ENCODE measurements around the gene TEX22. TPM values are rescaled to one million over a fixed set of nuclear protein-coding genes. Genes with fewer than 3 reads are reported as not detected.

The TEX22 gene
- polyA plus RNA-seq, 3 donors: 0.52 to 2.2 (median 0.57) TPM

GRCh38 chr14:105398726-105399465 is 558 bp downstream of the TEX22 start:
- Mint-ChIP-seq H3K27me3 (ENCODE audit: low read depth in 3 of 3) (peaks cover 0 to 2% (median 0%) of the 10 kb centered on the region in 3 donors), H3K27ac (peak overlapping the region; percentile 20 to 95 (median 84)), H3K36me3 (peaks cover 15 to 25% of the 10 kb centered on the region in 2 donors), H3K9me3 (peaks cover 0 to 4% (median 0%) of the 10 kb centered on the region in 7 donors), H3K4me1 (peaks cover 54% of the 10 kb centered on the region), H3K4me3 (peak overlapping the region; percentile 81 to 92)
- Histone ChIP-seq H3K9me3 (replicated peaks in 1 of 2; ENCODE audit: control insufficient read depth in 1 of 2, insufficient read depth in 1 of 2, low read length in 2 of 2) (no peaks in the 10 kb centered on the region), H3K4me2 (replicated peaks; ENCODE audit: extremely low read depth, low read length, poor library complexity, severe bottlenecking) (peak overlapping the region; percentile 81), H3K4me3 (replicated peaks in 1 of 3; ENCODE audit: low read depth in 2 of 3, low read length in 3 of 3) (peak overlapping the region; percentile 58 to 86 (median 84)), H3K4me1 (ENCODE audit: control insufficient read depth in 1 of 2, insufficient read depth in 2 of 2, low read length in 2 of 2) (peaks cover 62 to 74% of the 10 kb centered on the region in 2 donors), H3K36me3 (replicated peaks in 1 of 2; ENCODE audit: control insufficient read depth in 1 of 2, insufficient read depth in 2 of 2, low read length in 2 of 2) (peaks cover 7 to 17% of the 10 kb centered on the region in 2 donors), H4K20me1 (ENCODE audit: insufficient read depth, low read length) (no peaks in the 10 kb centered on the region), H3K79me2 (ENCODE audit: insufficient read depth, low read length) (peaks cover 19% of the 10 kb centered on the region), H3K9ac (ENCODE audit: insufficient read depth, low read length, poor library complexity, severe bottlenecking) (peak overlapping the region; percentile 94), H2AFZ (ENCODE audit: insufficient read depth, low read depth, low read length, poor library complexity, severe bottlenecking) (peak overlapping the region; percentile 86), H3K27me3 (ENCODE audit: control insufficient read depth in 2 of 2, insufficient read depth in 2 of 2, low read length in 2 of 2) (no peaks in the 10 kb centered on the region), H3K27ac (ENCODE audit: low read depth in 1 of 2, low read length in 2 of 2) (peak overlapping the region; percentile 59 to 93)
- 25% methylated on average over 33 of the region's 41 CpGs for WGBS (ENCODE audit: insufficient coverage)
- intact Hi-C loops (cut with micrococcal nuclease): loop anchor here (2.0 to 5.0 kb wide), 2 partner anchors 82 to 93 kb away; partner anchors contain the start of gene TEDC1 (in 1 of the 2)
- DNase-seq: peak in 2 of 3 donors; percentile 29 to 37
- TF ChIP-seq CTCF (IDR thresholded peaks at IDR 0.05): no peak

- Histone ChIP-seq H3K4me1 (ENCODE audit: control insufficient read depth in 1 of 2, insufficient read depth in 2 of 2, low read length in 2 of 2) (peaks cover 60 to 74% of the 10 kb centered on the region in 2 donors), H3K27ac (ENCODE audit: low read depth in 1 of 2, low read length in 2 of 2) (peak overlapping the region; percentile 59 to 93), H4K20me1 (ENCODE audit: insufficient read depth, low read length) (no peaks in the 10 kb centered on the region), H3K9ac (ENCODE audit: insufficient read depth, low read length, poor library complexity, severe bottlenecking) (peak overlapping the region; percentile 94), H3K4me2 (replicated peaks; ENCODE audit: extremely low read depth, low read length, poor library complexity, severe bottlenecking) (peak overlapping the region; percentile 81), H3K79me2 (ENCODE audit: insufficient read depth, low read length) (peaks cover 19% of the 10 kb centered on the region), H3K36me3 (replicated peaks in 1 of 2; ENCODE audit: control insufficient read depth in 1 of 2, insufficient read depth in 2 of 2, low read length in 2 of 2) (peaks cover 7 to 17% of the 10 kb centered on the region in 2 donors), H2AFZ (ENCODE audit: insufficient read depth, low read depth, low read length, poor library complexity, severe bottlenecking) (peak overlapping the region; percentile 86), H3K27me3 (ENCODE audit: control insufficient read depth in 2 of 2, insufficient read depth in 2 of 2, low read length in 2 of 2) (no peaks in the 10 kb centered on the region), H3K9me3 (replicated peaks in 1 of 2; ENCODE audit: control insufficient read depth in 1 of 2, insufficient read depth in 1 of 2, low read length in 2 of 2) (no peaks in the 10 kb centered on the region), H3K4me3 (replicated peaks in 1 of 3; ENCODE audit: low read depth in 2 of 3, low read length in 3 of 3) (peak overlapping the region; percentile 58 to 86 (median 84))
- peak overlapping the region in 5 of 7 donors; percentile 15 to 95 (median 91) for H3K27ac Mint-ChIP-seq
- TF ChIP-seq CTCF (IDR thresholded peaks at IDR 0.05): no peak
- DNase-seq: no peak
- H3K27me3 Mint-ChIP-seq (ENCODE audit: low read depth in 3 of 3): peaks cover 0 to 2% (median 2%) of the 10 kb centered on the region in 3 donors
- 74% methylated on average over 5 of the region's 8 CpGs for WGBS (ENCODE audit: insufficient coverage)
- peaks cover 54% of the 10 kb centered on the region for H3K4me1 Mint-ChIP-seq
- intact Hi-C loops (cut with micrococcal nuclease): loop anchor here (2.0 to 5.0 kb wide), 2 partner anchors 81 to 93 kb away; partner anchors contain the start of gene TEDC1 (in 1 of the 2)
- peaks cover 15 to 25% of the 10 kb centered on the region in 2 donors for H3K36me3 Mint-ChIP-seq
- H3K9me3 Mint-ChIP-seq: peaks cover 0 to 4% (median 0%) of the 10 kb centered on the region in 7 donors
- H3K4me3 Mint-ChIP-seq: peak overlapping the region; percentile 81 to 92
These were observed 1.1 kb downstream of the TEX22 start for GRCh38 chr14:105399466-105399775.
